Measurements from ENCODE around the gene RBKS. TPM values are rescaled to one million over a fixed set of nuclear protein-coding genes. Genes with fewer than 3 reads are reported as not detected.

The RBKS gene
- total RNA-seq, 1 experiment from 2014 or later: 1.7 TPM

DNA sequence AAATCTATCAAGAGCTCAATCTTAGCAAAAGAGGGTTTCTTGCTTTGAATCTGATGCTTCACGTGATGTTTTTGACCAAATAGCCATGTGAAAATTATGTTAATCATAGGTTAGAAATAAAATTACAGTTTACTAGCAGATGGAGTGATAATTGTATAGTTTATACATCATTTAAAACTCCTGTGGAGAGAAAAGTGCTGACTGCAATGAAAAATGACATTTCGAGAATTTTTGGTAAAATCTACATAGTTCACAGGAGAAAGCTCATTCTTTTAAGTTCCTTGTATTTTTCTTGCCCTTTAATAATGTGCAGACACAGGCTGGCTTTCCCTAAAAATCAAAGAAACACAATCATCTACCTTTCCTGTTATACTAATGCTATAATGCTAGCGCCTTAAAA lies 33.2 kb downstream of the RBKS start (continued):
- TF ChIP-seq GRHL2 (CRISPR knock-in tag; IDR thresholded peaks at IDR 0.05; ENCODE audit: insufficient replicate concordance, severe bottlenecking) (no peak), HMGA2 (CRISPR knock-in tag; IDR thresholded peaks at IDR 0.05) (no peak), ESRRA (CRISPR knock-in tag; IDR thresholded peaks at IDR 0.05; ENCODE audit: borderline replicate concordance) (no peak), SMAD4 (CRISPR knock-in tag; IDR thresholded peaks at IDR 0.05) (no peak), ZNF396 (CRISPR knock-in tag; IDR thresholded peaks at IDR 0.05; ENCODE audit: borderline replicate concordance) (no peak)
- TF ChIP-seq, protein P1, sequence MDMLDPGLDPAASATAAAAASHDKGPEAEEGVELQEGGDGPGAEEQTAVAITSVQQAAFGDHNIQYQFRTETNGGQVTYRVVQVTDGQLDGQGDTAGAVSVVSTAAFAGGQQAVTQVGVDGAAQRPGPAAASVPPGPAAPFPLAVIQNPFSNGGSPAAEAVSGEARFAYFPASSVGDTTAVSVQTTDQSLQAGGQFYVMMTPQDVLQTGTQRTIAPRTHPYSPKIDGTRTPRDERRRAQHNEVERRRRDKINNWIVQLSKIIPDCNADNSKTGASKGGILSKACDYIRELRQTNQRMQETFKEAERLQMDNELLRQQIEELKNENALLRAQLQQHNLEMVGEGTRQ (CRISPR knock-in tag; IDR thresholded peaks at IDR 0.05): no peak
- TF ChIP-seq, protein P2, sequence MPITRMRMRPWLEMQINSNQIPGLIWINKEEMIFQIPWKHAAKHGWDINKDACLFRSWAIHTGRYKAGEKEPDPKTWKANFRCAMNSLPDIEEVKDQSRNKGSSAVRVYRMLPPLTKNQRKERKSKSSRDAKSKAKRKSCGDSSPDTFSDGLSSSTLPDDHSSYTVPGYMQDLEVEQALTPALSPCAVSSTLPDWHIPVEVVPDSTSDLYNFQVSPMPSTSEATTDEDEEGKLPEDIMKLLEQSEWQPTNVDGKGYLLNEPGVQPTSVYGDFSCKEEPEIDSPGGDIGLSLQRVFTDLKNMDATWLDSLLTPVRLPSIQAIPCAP (CRISPR knock-in tag; IDR thresholded peaks at IDR 0.05): no peak
- TF ChIP-seq, protein P3, sequence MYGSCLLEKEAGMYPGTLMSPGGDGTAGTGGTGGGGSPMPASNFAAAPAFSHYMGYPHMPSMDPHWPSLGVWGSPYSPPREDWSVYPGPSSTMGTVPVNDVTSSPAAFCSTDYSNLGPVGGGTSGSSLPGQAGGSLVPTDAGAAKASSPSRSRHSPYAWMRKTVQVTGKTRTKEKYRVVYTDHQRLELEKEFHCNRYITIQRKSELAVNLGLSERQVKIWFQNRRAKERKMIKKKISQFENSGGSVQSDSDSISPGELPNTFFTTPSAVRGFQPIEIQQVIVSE (CRISPR knock-in tag; IDR thresholded peaks at IDR 0.05; ENCODE audit: borderline replicate concordance): no peak
- TF ChIP-seq, protein P4, sequence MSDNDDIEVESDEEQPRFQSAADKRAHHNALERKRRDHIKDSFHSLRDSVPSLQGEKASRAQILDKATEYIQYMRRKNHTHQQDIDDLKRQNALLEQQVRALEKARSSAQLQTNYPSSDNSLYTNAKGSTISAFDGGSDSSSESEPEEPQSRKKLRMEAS (CRISPR knock-in tag; IDR thresholded peaks at IDR 0.05): no peak
- TF ChIP-seq, protein P5, sequence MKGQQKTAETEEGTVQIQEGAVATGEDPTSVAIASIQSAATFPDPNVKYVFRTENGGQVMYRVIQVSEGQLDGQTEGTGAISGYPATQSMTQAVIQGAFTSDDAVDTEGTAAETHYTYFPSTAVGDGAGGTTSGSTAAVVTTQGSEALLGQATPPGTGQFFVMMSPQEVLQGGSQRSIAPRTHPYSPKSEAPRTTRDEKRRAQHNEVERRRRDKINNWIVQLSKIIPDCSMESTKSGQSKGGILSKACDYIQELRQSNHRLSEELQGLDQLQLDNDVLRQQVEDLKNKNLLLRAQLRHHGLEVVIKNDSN (CRISPR knock-in tag; IDR thresholded peaks at IDR 0.05): no peak
- TF ChIP-seq, protein P6, sequence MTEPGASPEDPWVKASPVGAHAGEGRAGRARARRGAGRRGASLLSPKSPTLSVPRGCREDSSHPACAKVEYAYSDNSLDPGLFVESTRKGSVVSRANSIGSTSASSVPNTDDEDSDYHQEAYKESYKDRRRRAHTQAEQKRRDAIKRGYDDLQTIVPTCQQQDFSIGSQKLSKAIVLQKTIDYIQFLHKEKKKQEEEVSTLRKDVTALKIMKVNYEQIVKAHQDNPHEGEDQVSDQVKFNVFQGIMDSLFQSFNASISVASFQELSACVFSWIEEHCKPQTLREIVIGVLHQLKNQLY (CRISPR knock-in tag; IDR thresholded peaks at IDR 0.05): no peak

DNA sequence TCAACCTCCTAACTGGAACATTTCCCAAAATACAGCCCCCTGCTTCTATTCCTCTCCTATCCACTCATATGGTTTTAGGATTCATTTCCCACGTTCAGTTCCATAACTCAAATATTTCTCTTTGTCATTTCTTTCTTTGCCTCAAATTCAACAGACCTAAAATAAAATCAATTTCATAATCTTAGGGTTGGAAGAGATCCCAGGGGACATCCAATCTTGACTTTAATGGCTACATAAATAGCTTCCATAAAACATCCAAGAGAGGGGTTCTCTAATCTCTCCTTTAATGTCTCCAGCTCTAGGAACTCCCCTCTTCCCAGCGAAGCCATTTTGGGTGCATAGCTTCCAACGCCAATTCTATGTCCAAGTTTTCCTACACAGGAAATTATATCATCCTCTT lies 33.8 kb downstream of the RBKS start:
- CTCF ChIA-PET: interaction anchor here (0.6 kb wide), 1 partner anchor 62 kb away, joined by 3 read pairs; no protein-coding TSS in a partner anchor

More for the DNA sequence above, 33.8 kb downstream of the RBKS start:
- no peaks in the 10 kb centered on the region for H3K4me1 Mint-ChIP-seq
- peaks cover 5% of the 10 kb centered on the region; the same call in 1 of the 2 replicates for H3K36me3 Mint-ChIP-seq
- H3K4me3 Mint-ChIP-seq: no peak overlapping the region
- POLR2A ChIA-PET: no interaction called here
- peaks cover 36% of the 10 kb centered on the region for H3K27me3 Mint-ChIP-seq (ENCODE audit: low read depth)
- DNase-seq (ENCODE audit: low spot score): no peak
- TF ChIP-seq, protein P7, sequence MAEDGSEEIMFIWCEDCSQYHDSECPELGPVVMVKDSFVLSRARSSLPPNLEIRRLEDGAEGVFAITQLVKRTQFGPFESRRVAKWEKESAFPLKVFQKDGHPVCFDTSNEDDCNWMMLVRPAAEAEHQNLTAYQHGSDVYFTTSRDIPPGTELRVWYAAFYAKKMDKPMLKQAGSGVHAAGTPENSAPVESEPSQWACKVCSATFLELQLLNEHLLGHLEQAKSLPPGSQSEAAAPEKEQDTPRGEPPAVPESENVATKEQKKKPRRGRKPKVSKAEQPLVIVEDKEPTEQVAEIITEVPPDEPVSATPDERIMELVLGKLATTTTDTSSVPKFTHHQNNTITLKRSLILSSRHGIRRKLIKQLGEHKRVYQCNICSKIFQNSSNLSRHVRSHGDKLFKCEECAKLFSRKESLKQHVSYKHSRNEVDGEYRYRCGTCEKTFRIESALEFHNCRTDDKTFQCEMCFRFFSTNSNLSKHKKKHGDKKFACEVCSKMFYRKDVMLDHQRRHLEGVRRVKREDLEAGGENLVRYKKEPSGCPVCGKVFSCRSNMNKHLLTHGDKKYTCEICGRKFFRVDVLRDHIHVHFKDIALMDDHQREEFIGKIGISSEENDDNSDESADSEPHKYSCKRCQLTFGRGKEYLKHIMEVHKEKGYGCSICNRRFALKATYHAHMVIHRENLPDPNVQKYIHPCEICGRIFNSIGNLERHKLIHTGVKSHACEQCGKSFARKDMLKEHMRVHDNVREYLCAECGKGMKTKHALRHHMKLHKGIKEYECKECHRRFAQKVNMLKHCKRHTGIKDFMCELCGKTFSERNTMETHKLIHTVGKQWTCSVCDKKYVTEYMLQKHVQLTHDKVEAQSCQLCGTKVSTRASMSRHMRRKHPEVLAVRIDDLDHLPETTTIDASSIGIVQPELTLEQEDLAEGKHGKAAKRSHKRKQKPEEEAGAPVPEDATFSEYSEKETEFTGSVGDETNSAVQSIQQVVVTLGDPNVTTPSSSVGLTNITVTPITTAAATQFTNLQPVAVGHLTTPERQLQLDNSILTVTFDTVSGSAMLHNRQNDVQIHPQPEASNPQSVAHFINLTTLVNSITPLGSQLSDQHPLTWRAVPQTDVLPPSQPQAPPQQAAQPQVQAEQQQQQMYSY (CRISPR knock-in tag; IDR thresholded peaks at IDR 0.05): no peak
- TF ChIP-seq, protein P8, sequence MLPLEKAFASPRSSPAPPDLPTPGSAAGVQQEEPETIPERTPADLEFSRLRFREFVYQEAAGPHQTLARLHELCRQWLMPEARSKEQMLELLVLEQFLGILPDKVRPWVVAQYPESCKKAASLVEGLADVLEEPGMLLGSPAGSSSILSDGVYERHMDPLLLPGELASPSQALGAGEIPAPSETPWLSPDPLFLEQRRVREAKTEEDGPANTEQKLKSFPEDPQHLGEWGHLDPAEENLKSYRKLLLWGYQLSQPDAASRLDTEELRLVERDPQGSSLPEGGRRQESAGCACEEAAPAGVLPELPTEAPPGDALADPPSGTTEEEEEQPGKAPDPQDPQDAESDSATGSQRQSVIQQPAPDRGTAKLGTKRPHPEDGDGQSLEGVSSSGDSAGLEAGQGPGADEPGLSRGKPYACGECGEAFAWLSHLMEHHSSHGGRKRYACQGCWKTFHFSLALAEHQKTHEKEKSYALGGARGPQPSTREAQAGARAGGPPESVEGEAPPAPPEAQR (CRISPR knock-in tag; IDR thresholded peaks at IDR 0.05): no peak
- TF ChIP-seq TCF7 (CRISPR knock-in tag; IDR thresholded peaks at IDR 0.05; ENCODE audit: low read depth): no peak
- TF ChIP-seq OVOL2 (CRISPR knock-in tag; IDR thresholded peaks at IDR 0.05; ENCODE audit: borderline replicate concordance): no peak
- no peak for TF ChIP-seq TP53 (CRISPR knock-in tag; IDR thresholded peaks at IDR 0.05)
- TF ChIP-seq NFE2L1 (CRISPR knock-in tag; IDR thresholded peaks at IDR 0.05): no peak
- TF ChIP-seq ZNF671 (CRISPR knock-in tag; IDR thresholded peaks at IDR 0.05): no peak
- TF ChIP-seq ZNF396 (CRISPR knock-in tag; IDR thresholded peaks at IDR 0.05; ENCODE audit: borderline replicate concordance): no peak
- no peak for TF ChIP-seq ZNF317 (CRISPR knock-in tag; IDR thresholded peaks at IDR 0.05; ENCODE audit: borderline replicate concordance, low read depth)
- TF ChIP-seq FOXJ3 (CRISPR knock-in tag; IDR thresholded peaks at IDR 0.05; ENCODE audit: borderline replicate concordance): no peak
- TF ChIP-seq ZNF263 (CRISPR knock-in tag; IDR thresholded peaks at IDR 0.05; ENCODE audit: low read depth): no peak
- no peak for TF ChIP-seq ZBTB21 (CRISPR knock-in tag; IDR thresholded peaks at IDR 0.05; ENCODE audit: borderline replicate concordance)
- no peak for TF ChIP-seq MXD4 (CRISPR knock-in tag; IDR thresholded peaks at IDR 0.05; ENCODE audit: borderline replicate concordance)
- peaks cover 43% of the 10 kb centered on the region for H3K9me3 Mint-ChIP-seq
- no peak for ATAC-seq
- no peak overlapping the region for H3K27ac Mint-ChIP-seq

Measured in WTC11 (cell line).